Heart right ventricle (tissue), 16 donors: ENCODE results near the gene ARFGEF3. TPM values are rescaled to one million over a fixed set of nuclear protein-coding genes. Genes with fewer than 3 reads are reported as not detected.

Source experiments
- ATAC-seq, 8 donors: fragments of 200-7000 bp; cut with Tn5 transposase; one replicate each; pipeline ENCODE4 v1.9.1; 2020; ENCODE audit warnings: mild to moderate bottlenecking in 8 of 8, moderate library complexity in 8 of 8, moderate number of reproducible peaks in 1 of 8
- DNase-seq, 2 donors: peaks; one replicate each; pipeline ENCODE4 v3.0.0-alpha.2; 2020
- H3K27ac ChIP-seq, 10 donors: fragments of 200-600 bp; sonication (generic) in 2 of 10; one replicate each; pipeline versions ENCODE4 v1.5.0 to v1.8.0; 2020 to 2022; ENCODE audit warnings: mild to moderate bottlenecking in 3 of 10
- H3K27me3 ChIP-seq, 7 donors: fragments of 200-600 bp; one replicate each; pipeline ENCODE4 v1.8.0; 2021 to 2022; ENCODE audit warnings: mild to moderate bottlenecking in 2 of 7
- H3K36me3 ChIP-seq, 9 donors: fragments of 200-600 bp; sonication (generic) in 1 of 9; one replicate each; pipeline versions ENCODE4 v1.5.0 to v1.8.0; 2020 to 2022; ENCODE audit warnings: mild to moderate bottlenecking in 2 of 9
- H3K4me1 ChIP-seq, 9 donors: fragments of 200-600 bp; sonication (generic) in 1 of 9; one replicate each; pipeline versions ENCODE4 v1.5.0 to v1.8.0; 2020 to 2022; ENCODE audit warnings: mild to moderate bottlenecking in 4 of 9
- H3K4me3 ChIP-seq, 10 donors: fragments of 200-600 bp; sonication (generic) in 2 of 10; one replicate each; pipeline versions ENCODE4 v1.5.0 to v1.8.0; 2020 to 2022; ENCODE audit warnings: mild to moderate bottlenecking in 7 of 10, moderate library complexity in 2 of 10
- H3K9me3 ChIP-seq, 11 donors: fragments of 200-600 bp in 10 of 11; sonication (generic) in 2 of 11; one replicate each; pipeline versions ENCODE4 v1.5.0 to v1.8.0; 2013 to 2022; ENCODE audit warnings: mild to moderate bottlenecking in 2 of 11, control low read depth in 1 of 11, moderate library complexity in 1 of 11
- WGBS, 2 donors: extraction: QIAGEN DNeasy Blood & Tissue Kit; methylation state at CpG; one replicate each; pipeline ENCODE4 v1.1.7; 2013; ENCODE audit warnings: inconsistent platforms in 1 of 2; 5-methylcytosine and 5-hydroxymethylcytosine counted together
- intact Hi-C, 10 donors: fragments of 100-400 bp; cut with DNase I; formaldehyde crosslinking; loops; one replicate each; pipeline versions ENCODE4 v1.11.1 to v1.14.2; 2022
- polyA plus RNA-seq, 2 donors: library from polyadenylated mRNA; stranded (reverse); fragments of 200-250 nt; gene quantifications; one replicate each; pipeline ENCODE4 v1.2.3, GENCODE V29; 2013
- total RNA-seq, 10 donors: library from RNA; stranded (reverse); fragmentation: NEBNext Ultra II Directional in 3 of 10; extraction: Animal tissue kit (Norgen Biotek cat#: 25700) in 3 of 10; gene quantifications; one replicate each; pipeline versions ENCODE4 v1.2.1 to v1.2.4, GENCODE V29; 2021 to 2023
- TF ChIP-seq, protein P1 (sequence below), 9 donors: fragments of 200-600 bp; sonication (generic) in 2 of 9; IDR thresholded peaks; one replicate each; pipeline versions ENCODE4 v1.5.0 to v1.8.0; 2021 to 2022; ENCODE audit warnings: antibody characterized with exemption in 9 of 9, mild to moderate bottlenecking in 5 of 9, moderate library complexity in 1 of 9
- donor health status: Arrhythmogenic right ventricular cardiomyopathy.
- donor health status: ischemic (EF 13 %, LVEDD 7.1; RV severe dilation, severe dysfunction).
- donor health status: healthy with polysubstance abuse.
- donor health status: DM: no; HTN: yes; CAD: no.
- donor health status: DM: no; HTN: no; CAD: no.
- donor health status: ischemic (EF 25% LVEDD 6.9; RV normal size, moderate dysfunction).
- donor health status: ischemic (EF 25% LVEDD 5.7; RV mildly dilated, moderate dysfunction).
- donor health status: healthy.
- donor health status: DM: yes; HTN: yes; CAD: no.
- donor health status: Ischemic cardiomyopathy.
- donor health status: ischemic (EF 35%, LVEDD 5.7; RV mildly dilated, moderate dysfunction).
- donor health status: nonischemic (EF 11% LVEDD 7.7; RV severe dilation, severe dysfunction).
- donor health status: DM: yes; HTN: yes; CAD: no.
- donor health status: PGD.
- donor health status: ischemic (EF 29% LVEDD 5.4; RV normal size, mild dysfunction).
- donor health status: nonischemic (EF 23%, LVEDD 6.1; RV moderate dilation, normal function).

The ARFGEF3 gene
- total and polyA plus RNA-seq, 12 donors, result 0.33 to 11.1 (median 3.3) TPM

DNA sequence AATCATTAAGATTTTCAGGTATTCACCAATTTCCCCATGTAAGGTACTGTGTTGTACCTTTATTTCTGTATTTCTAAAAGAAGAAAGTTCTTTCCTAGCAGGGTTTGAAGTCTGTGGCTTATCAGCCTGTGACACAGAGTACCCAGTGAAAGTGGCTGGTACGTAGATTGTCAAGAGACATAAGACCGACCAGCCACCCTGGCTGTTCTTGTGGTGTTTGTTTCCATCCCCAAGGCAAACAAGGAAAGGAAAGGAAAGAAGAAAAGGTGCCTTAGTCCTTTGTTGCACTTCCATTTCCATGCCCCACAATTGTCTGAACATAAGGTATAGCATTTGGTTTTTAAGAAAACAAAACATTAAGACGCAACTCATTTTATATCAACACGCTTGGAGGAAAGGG lies 175.3 kb downstream of the ARFGEF3 start:
- no peaks in the 10 kb centered on the region for H3K27me3 ChIP-seq
- H3K36me3 ChIP-seq, result peaks cover 0 to 13% (median 0%) of the 10 kb centered on the region in 9 donors
- DNase-seq (no peak), ATAC-seq (no peak)
- H3K27ac ChIP-seq, result no peak overlapping the region
- TF ChIP-seq, protein P1, sequence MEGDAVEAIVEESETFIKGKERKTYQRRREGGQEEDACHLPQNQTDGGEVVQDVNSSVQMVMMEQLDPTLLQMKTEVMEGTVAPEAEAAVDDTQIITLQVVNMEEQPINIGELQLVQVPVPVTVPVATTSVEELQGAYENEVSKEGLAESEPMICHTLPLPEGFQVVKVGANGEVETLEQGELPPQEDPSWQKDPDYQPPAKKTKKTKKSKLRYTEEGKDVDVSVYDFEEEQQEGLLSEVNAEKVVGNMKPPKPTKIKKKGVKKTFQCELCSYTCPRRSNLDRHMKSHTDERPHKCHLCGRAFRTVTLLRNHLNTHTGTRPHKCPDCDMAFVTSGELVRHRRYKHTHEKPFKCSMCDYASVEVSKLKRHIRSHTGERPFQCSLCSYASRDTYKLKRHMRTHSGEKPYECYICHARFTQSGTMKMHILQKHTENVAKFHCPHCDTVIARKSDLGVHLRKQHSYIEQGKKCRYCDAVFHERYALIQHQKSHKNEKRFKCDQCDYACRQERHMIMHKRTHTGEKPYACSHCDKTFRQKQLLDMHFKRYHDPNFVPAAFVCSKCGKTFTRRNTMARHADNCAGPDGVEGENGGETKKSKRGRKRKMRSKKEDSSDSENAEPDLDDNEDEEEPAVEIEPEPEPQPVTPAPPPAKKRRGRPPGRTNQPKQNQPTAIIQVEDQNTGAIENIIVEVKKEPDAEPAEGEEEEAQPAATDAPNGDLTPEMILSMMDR (IDR thresholded peaks at IDR 0.05), result no peak
- no peaks in the 10 kb centered on the region for H3K9me3 ChIP-seq
- H3K4me1 ChIP-seq, result no peaks in the 10 kb centered on the region
- 81 to 89% methylated on average over 4 of the region's 4 CpGs for WGBS, 2 donors
- H3K4me3 ChIP-seq, result no peak overlapping the region
- intact Hi-C loops, result no loop called here

DNA sequence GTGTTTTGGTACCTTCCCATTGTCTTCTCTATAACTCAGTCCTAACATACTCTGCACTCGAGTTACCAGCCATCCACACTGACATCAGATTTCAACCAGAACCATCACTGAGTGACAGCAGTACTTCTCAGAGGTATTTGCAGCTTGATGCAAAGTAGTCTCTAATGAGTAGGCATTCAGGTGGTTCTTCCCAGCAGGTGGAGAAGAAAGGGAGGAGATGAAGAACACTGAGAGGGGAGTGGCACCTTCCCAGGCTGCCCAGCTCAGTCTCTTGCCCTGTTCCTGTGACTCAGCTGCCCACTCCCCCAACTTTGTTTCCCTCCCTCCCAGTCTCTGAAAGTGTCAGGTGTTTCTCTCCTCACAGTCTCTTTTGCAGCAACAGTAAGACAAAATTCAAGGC lies 177.3 kb downstream of the ARFGEF3 start:
- Histone ChIP-seq H3K27ac (no peak overlapping the region), H3K4me3 (no peak overlapping the region), H3K4me1 (no peaks in the 10 kb centered on the region), H3K27me3 (no peaks in the 10 kb centered on the region), H3K9me3 (no peaks in the 10 kb centered on the region), H3K36me3 (peaks cover 0 to 13% (median 0%) of the 10 kb centered on the region in 9 donors)
- DNase-seq (no peak), ATAC-seq (no peak)
- 59 to 61% methylated on average over 1 of the region's 1 CpG for WGBS, 2 donors
- intact Hi-C loops, result no loop called here
- TF ChIP-seq, protein P1 (IDR thresholded peaks at IDR 0.05), result no peak

DNA sequence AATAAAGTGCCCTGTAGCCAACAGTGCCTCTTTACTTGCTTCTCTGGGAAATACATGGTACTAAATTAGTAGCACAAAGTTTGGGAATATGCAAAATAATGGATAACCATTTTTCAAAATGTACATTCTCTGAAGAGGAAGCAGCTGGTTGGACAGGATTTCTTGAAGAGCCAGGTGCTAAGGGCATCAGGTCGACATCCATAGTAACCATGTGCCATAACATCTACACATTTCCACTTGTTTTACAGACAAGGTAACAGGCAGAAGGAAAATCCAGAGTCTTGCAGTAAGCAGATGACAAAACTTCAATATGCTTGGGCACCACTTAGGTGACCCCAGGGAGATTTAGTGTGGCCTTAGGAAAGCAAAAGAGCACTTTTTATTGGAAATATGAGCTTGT lies 179.4 kb downstream of the ARFGEF3 start:
- intact Hi-C loops, result no loop called here
- DNase-seq (no peak), ATAC-seq (no peak)
- Histone ChIP-seq H3K9me3 (no peaks in the 10 kb centered on the region), H3K27me3 (no peaks in the 10 kb centered on the region), H3K4me3 (no peak overlapping the region), H3K27ac (no peak overlapping the region), H3K36me3 (peaks cover 0 to 11% (median 0%) of the 10 kb centered on the region in 9 donors), H3K4me1 (no peaks in the 10 kb centered on the region)
- TF ChIP-seq, protein P1 (IDR thresholded peaks at IDR 0.05), result no peak
- 69 to 81% methylated on average over 1 of the region's 1 CpG for WGBS, 2 donors

DNA sequence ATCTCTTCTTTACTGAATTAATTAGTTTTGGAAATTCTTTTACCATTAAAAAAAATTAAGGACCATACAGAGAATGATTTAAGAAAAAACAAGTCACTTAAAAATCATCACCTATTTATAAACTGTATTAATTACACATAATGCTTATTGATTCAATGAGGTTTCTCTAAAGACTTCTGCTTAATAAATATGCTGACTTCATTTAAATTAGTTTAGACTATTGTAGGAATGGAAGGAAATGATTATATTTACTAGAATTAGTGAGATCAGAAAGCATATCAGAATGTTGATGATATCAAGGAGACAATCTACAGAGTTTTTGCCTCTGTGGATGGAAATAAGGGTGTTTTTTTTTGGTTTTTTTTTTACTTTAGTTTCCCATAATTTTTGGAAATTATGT lies 181.4 kb downstream of the ARFGEF3 start:
- no peaks in the 10 kb centered on the region for H3K9me3 ChIP-seq
- ATAC-seq, result no peak
- intact Hi-C loops, result no loop called here
- no peaks in the 10 kb centered on the region for H3K27me3 ChIP-seq
- H3K27ac ChIP-seq, result no peak overlapping the region
- no peak overlapping the region for H3K4me3 ChIP-seq
- DNase-seq, result no peak
- TF ChIP-seq, protein P1 (IDR thresholded peaks at IDR 0.05), result no peak
- no peaks in the 10 kb centered on the region for H3K4me1 ChIP-seq
- H3K36me3 ChIP-seq, result no peaks in the 10 kb centered on the region
